HepG2 (cell line): ENCODE measurements around the gene NPPC. TPM values are rescaled to one million over a fixed set of nuclear protein-coding genes. Genes with fewer than 3 reads are reported as not detected.

Source experiments
- ARHGAP35 ChIP-seq: sonication (generic); formaldehyde crosslinking; IDR thresholded peaks from 2 replicates; pipeline ENCODE4 v1.9.0; 2022; ENCODE audit warnings: mild to moderate bottlenecking, inconsistent platforms, moderate library complexity, missing genetic modification reagents, borderline replicate concordance
- CSRNP2 ChIP-seq: sonication (generic); formaldehyde crosslinking; conservative IDR thresholded peaks from 2 replicates; pipeline ENCODE4 v1.8.0; 2022; ENCODE audit warnings: low read depth, missing genetic modification reagents
- DZIP1 ChIP-seq: sonication (generic); formaldehyde crosslinking; IDR thresholded peaks from 2 replicates; pipeline ENCODE4 v1.5.0; 2020; ENCODE audit warnings: mild to moderate bottlenecking, missing genetic modification reagents
- FOXJ3 ChIP-seq: sonication (generic); formaldehyde crosslinking; IDR thresholded peaks from 2 replicates; pipeline ENCODE4 v1.4.0; 2020; ENCODE audit warnings: missing genetic modification reagents, mild to moderate bottlenecking, borderline replicate concordance
- HOXA3 ChIP-seq: sonication (generic); formaldehyde crosslinking; IDR thresholded peaks from 2 replicates; pipeline ENCODE4 v1.5.0; 2020; ENCODE audit warnings: missing genetic modification reagents
- MAZ ChIP-seq, 2 experiments: sonication (generic) in 1 of 2; formaldehyde crosslinking in 1 of 2; IDR thresholded peaks; 2 replicates each; pipeline versions ENCODE4 v1.5.0 to v1.6.1; 2012 to 2020; ENCODE audit warnings: low read depth in 2 of 2, mild to moderate bottlenecking in 2 of 2, borderline replicate concordance in 1 of 2, improper control_type of control experiment in 1 of 2, low read length in 1 of 2, missing genetic modification reagents in 1 of 2, moderate library complexity in 1 of 2
- MTF2 ChIP-seq: sonication (generic); formaldehyde crosslinking; IDR thresholded peaks from 2 replicates; pipeline ENCODE4 v1.5.0; 2020; ENCODE audit warnings: missing genetic modification reagents, borderline replicate concordance
- RAD21 ChIP-seq: fragments of 450-650 bp; formaldehyde crosslinking; IDR thresholded peaks from 2 replicates; pipeline ENCODE4 v1.5.0; 2020; ENCODE audit warnings: mild to moderate bottlenecking
- SRF ChIP-seq: IDR thresholded peaks from 2 replicates; pipeline ENCODE4 v1.6.1; 2011; ENCODE audit warnings: mild to moderate bottlenecking, low read depth, low read length, moderate library complexity
- SUZ12 ChIP-seq: fragments of 150-350 bp; IDR thresholded peaks from 2 replicates; pipeline ENCODE4 v1.6.1; 2014; ENCODE audit warnings: low read depth, low read length
- TARDBP ChIP-seq: sonication (generic); formaldehyde crosslinking; IDR thresholded peaks from 2 replicates; pipeline ENCODE4 v1.8.0; 2022; ENCODE audit warnings: mild to moderate bottlenecking, missing genetic modification reagents
- TP53 ChIP-seq: sonication (generic); formaldehyde crosslinking; conservative IDR thresholded peaks from 2 replicates; pipeline ENCODE4 v1.4.0; 2020; ENCODE audit warnings: missing genetic modification reagents
- ZFP91 ChIP-seq: sonication (generic); formaldehyde crosslinking; IDR thresholded peaks from 2 replicates; pipeline ENCODE4 v1.9.0; 2022; ENCODE audit warnings: missing genetic modification reagents, mild to moderate bottlenecking, borderline replicate concordance
- ZNF547 ChIP-seq: sonication (generic); formaldehyde crosslinking; IDR thresholded peaks from 2 replicates; pipeline ENCODE4 v1.5.1; 2020; ENCODE audit warnings: mild to moderate bottlenecking, missing genetic modification reagents
- ZNF564 ChIP-seq: sonication (generic); formaldehyde crosslinking; IDR thresholded peaks from 2 replicates; pipeline ENCODE4 v1.8.1; 2023; ENCODE audit warnings: mild to moderate bottlenecking, missing genetic modification reagents
- ZNF616 ChIP-seq: sonication (generic); formaldehyde crosslinking; IDR thresholded peaks from 2 replicates; pipeline ENCODE4 v1.5.0; 2020; ENCODE audit warnings: low read depth, mild to moderate bottlenecking, missing genetic modification reagents
- ZNF672 ChIP-seq: sonication (generic); formaldehyde crosslinking; IDR thresholded peaks from 2 replicates; pipeline ENCODE4 v1.8.1; 2022; ENCODE audit warnings: missing genetic modification reagents
- ZNF746 ChIP-seq: sonication (generic); formaldehyde crosslinking; IDR thresholded peaks from 2 replicates; pipeline ENCODE4 v1.8.0; 2022; ENCODE audit warnings: mild to moderate bottlenecking, missing genetic modification reagents
- ZNF749 ChIP-seq: sonication (generic); formaldehyde crosslinking; IDR thresholded peaks from 2 replicates; pipeline ENCODE4 v1.8.0; 2022; ENCODE audit warnings: mild to moderate bottlenecking, missing genetic modification reagents, moderate library complexity, borderline replicate concordance
- ZNF761 ChIP-seq: sonication (generic); formaldehyde crosslinking; conservative IDR thresholded peaks from 2 replicates; pipeline ENCODE4 v1.4.0; 2020; ENCODE audit warnings: mild to moderate bottlenecking, missing genetic modification reagents
- ZNF83 ChIP-seq: sonication (generic); formaldehyde crosslinking; IDR thresholded peaks from 2 replicates; pipeline ENCODE4 v1.4.0; 2020; ENCODE audit warnings: missing genetic modification reagents, mild to moderate bottlenecking, borderline replicate concordance
- ZSCAN21 ChIP-seq: sonication (generic); formaldehyde crosslinking; IDR thresholded peaks from 2 replicates; pipeline ENCODE4 v1.8.0; 2022; ENCODE audit warnings: mild to moderate bottlenecking, missing genetic modification reagents, moderate library complexity, borderline replicate concordance
- polyA plus RNA-seq, 8 experiments: library from polyadenylated mRNA; depleted of rRNA in 3 of 8; stranded (reverse) in 7 of 8; unstranded in 1 of 8; fragments of >200 nt; fragmentation: Illumina TruSeq in 4 of 8; extraction: Trizol in 4 of 8; gene quantifications; 2 replicates each; pipeline versions ENCODE4 v1.2.1 to v1.2.3, GENCODE V29; 2011 to 2016; ENCODE audit warnings: low read depth in 4 of 8, missing spikeins in 1 of 8, mixed read lengths in 1 of 8; ENCODE audit not compliant: insufficient read depth in 1 of 8
- total RNA-seq, 5 experiments: library from RNA; depleted of rRNA; stranded (reverse); fragments of >200 nt; fragmentation: Illumina TruSeq; extraction: Trizol; gene quantifications; 2 replicates each; pipeline ENCODE4 v1.2.3, GENCODE V29; 2016; ENCODE audit warnings: low read depth in 1 of 5

The NPPC gene
- total and polyA plus RNA-seq, 2 of the 13 experiments (the other 11 are each of a cell fraction or from before 2014, with no cell fraction given) = 0.11 TPM; not detected in 1

GRCh38 chr2:231925303-231926179 is 655 bp downstream of the NPPC start (continued):
- TF ChIP-seq CSRNP2 (CRISPR knock-in tag) (0 out of 2 replicates have a peak, but pooled peaks have one; percentile 69), SUZ12 (0 out of 2 replicates have a peak, but pooled peaks have one; percentile 14), RAD21 (CRISPR knock-in tag) (peak; percentile 92), ZNF616 (CRISPR knock-in tag) (peak; percentile 75; the same call in 1 of the 2 replicates), DZIP1 (peak; percentile 68; the same call in 1 of the 2 replicates), HOXA3 (CRISPR knock-in tag) (peak; percentile 77), ZNF749 (0 out of 2 replicates have a peak, but pooled peaks have one; percentile 12), ZNF746 (CRISPR knock-in tag) (peak; percentile 57; the same call in 1 of the 2 replicates), ZNF564 (CRISPR knock-in tag) (0 out of 2 replicates have a peak, but pooled peaks have one; percentile 58), MTF2 (CRISPR knock-in tag) (peak; percentile 96), ZNF672 (CRISPR knock-in tag) (0 out of 2 replicates have a peak, but pooled peaks have one; percentile 42), FOXJ3 (CRISPR knock-in tag) (no peak), ZNF83 (CRISPR knock-in tag) (0 out of 2 replicates have a peak, but pooled peaks have one; percentile 85), ZNF547 (CRISPR knock-in tag) (0 out of 2 replicates have a peak, but pooled peaks have one; percentile 26), SRF (no peak), ZSCAN21 (CRISPR knock-in tag) (no peak), TP53 (CRISPR knock-in tag) (0 out of 2 replicates have a peak, but pooled peaks have one; percentile 23), ZNF761 (CRISPR knock-in tag) (peak; percentile 73; the same call in 1 of the 2 replicates), TARDBP (CRISPR knock-in tag) (peak; percentile 55; the same call in 1 of the 2 replicates), ZFP91 (CRISPR knock-in tag) (peak; percentile 34; the same call in 1 of the 2 replicates), MAZ (IDR thresholded peaks at IDR 0.05; ENCODE audit: borderline replicate concordance, low read depth, low read length) (no peak), MAZ (CRISPR knock-in tag; IDR thresholded peaks at IDR 0.05; ENCODE audit: low read depth) (peak; percentile 37; the same call in 1 of the 2 replicates), ARHGAP35 (CRISPR knock-in tag) (no peak; the same call in 1 of the 2 replicates)
